B cell (primary cell): ENCODE results near the gene PIGR.

Experiments used
- EZH2 ChIP-seq: IDR thresholded peaks from 2 replicates; pipeline ENCODE4 v1.6.1; 2012; ENCODE audit warnings: borderline replicate concordance, low read depth, mild to moderate bottlenecking, moderate library complexity, low read length; ENCODE audit not compliant: insufficient read depth, poor library complexity, severe bottlenecking
- TF ChIP-seq, protein P1 (sequence below): fragments of 200-600 bp; IDR thresholded peaks from one replicate; pipeline ENCODE4 v1.8.0; 2022; ENCODE audit warnings: antibody characterized with exemption, mild to moderate bottlenecking

DNA sequence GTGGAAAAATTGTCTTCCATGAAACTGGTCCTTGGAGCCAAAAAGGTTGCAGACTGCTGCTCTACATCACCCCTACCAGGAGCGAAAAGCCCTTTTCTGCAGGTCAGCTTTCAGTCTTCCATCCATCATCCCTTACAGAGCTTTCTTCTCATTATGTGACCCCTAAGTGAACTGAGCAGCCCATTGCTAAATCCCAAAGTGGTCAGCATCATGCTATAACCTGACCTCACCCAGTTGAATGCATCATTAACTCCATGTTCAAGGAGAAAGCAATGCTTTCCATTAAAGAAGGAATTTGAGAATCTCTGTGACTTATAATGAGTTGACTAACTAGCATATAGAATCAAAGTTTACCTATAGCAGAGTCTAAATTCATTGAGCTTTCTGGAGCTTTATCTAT lies 59.4 kb downstream of the PIGR start:
- TF ChIP-seq, protein P1, sequence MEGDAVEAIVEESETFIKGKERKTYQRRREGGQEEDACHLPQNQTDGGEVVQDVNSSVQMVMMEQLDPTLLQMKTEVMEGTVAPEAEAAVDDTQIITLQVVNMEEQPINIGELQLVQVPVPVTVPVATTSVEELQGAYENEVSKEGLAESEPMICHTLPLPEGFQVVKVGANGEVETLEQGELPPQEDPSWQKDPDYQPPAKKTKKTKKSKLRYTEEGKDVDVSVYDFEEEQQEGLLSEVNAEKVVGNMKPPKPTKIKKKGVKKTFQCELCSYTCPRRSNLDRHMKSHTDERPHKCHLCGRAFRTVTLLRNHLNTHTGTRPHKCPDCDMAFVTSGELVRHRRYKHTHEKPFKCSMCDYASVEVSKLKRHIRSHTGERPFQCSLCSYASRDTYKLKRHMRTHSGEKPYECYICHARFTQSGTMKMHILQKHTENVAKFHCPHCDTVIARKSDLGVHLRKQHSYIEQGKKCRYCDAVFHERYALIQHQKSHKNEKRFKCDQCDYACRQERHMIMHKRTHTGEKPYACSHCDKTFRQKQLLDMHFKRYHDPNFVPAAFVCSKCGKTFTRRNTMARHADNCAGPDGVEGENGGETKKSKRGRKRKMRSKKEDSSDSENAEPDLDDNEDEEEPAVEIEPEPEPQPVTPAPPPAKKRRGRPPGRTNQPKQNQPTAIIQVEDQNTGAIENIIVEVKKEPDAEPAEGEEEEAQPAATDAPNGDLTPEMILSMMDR, result no peak
- TF ChIP-seq EZH2, result no peak
